ENCODE measurements around the gene TREM1.

- TF ChIP-seq CTCF (IDR thresholded peaks at IDR 0.05) (no peak), POLR2AphosphoS5 (IDR thresholded peaks at IDR 0.05) (no peak)
Observed at GRCh38 chr6:41239467-41240159, 46.9 kb downstream of the TREM1 start.

Measured in breast epithelium (tissue), 3 donors.